ENCODE measurements around the gene OGDH.

GRCh38 chr7:44695756-44696155 is 89.3 kb downstream of the OGDH start:
- TF ChIP-seq, protein P1, sequence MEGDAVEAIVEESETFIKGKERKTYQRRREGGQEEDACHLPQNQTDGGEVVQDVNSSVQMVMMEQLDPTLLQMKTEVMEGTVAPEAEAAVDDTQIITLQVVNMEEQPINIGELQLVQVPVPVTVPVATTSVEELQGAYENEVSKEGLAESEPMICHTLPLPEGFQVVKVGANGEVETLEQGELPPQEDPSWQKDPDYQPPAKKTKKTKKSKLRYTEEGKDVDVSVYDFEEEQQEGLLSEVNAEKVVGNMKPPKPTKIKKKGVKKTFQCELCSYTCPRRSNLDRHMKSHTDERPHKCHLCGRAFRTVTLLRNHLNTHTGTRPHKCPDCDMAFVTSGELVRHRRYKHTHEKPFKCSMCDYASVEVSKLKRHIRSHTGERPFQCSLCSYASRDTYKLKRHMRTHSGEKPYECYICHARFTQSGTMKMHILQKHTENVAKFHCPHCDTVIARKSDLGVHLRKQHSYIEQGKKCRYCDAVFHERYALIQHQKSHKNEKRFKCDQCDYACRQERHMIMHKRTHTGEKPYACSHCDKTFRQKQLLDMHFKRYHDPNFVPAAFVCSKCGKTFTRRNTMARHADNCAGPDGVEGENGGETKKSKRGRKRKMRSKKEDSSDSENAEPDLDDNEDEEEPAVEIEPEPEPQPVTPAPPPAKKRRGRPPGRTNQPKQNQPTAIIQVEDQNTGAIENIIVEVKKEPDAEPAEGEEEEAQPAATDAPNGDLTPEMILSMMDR (conservative IDR thresholded peaks at IDR 0.05) = no peak
- TF ChIP-seq ZFX (IDR thresholded peaks at IDR 0.05) = no peak
